Left ventricle myocardium inferior (tissue), 1 donor: ENCODE data around the gene WNT11. TPM values are rescaled to one million over a fixed set of nuclear protein-coding genes. Genes with fewer than 3 reads are reported as not detected.

Experiments
- DNase-seq: peaks from one replicate; pipeline ENCODE4 v3.0.0-alpha.2; 2020
- H3K27ac ChIP-seq: fragments of 200-600 bp; replicated peaks from 2 replicates; pipeline ENCODE4 v1.8.0; 2021
- H3K27me3 ChIP-seq: fragments of 200-600 bp; 2 replicates; pipeline ENCODE4 v1.8.0; 2021; ENCODE audit warnings: low read depth
- H3K36me3 ChIP-seq: fragments of 200-600 bp; 2 replicates; pipeline ENCODE4 v1.8.0; 2021
- H3K4me1 ChIP-seq: fragments of 200-600 bp; 2 replicates; pipeline ENCODE4 v1.8.0; 2021
- H3K4me3 ChIP-seq: fragments of 200-600 bp; 2 replicates; pipeline ENCODE4 v1.8.0; 2021; ENCODE audit warnings: mild to moderate bottlenecking, moderate library complexity
- H3K9me3 ChIP-seq: fragments of 200-600 bp; replicated peaks from 2 replicates; pipeline ENCODE4 v1.8.0; 2021
- CTCF ChIP-seq: fragments of 200-600 bp; IDR thresholded peaks from 2 replicates; pipeline ENCODE4 v1.8.0; 2021; ENCODE audit warnings: antibody characterized with exemption, mild to moderate bottlenecking, borderline replicate concordance
- intact Hi-C: fragments of 100-400 bp; cut with micrococcal nuclease; formaldehyde crosslinking; loops from one replicate; pipeline ENCODE4 v1.11.0; 2022
- total RNA-seq: library from RNA; stranded (reverse); fragmentation: NEBNext Ultra II Directional; extraction: Animal tissue kit (Norgen Biotek cat#: 25700); gene quantifications from one replicate; pipeline ENCODE4 v1.2.1, GENCODE V29; 2021
- donor health status: DM: no; HTN: yes; CAD: no; lungs with severe emphysema.

The WNT11 gene
- total RNA-seq, 1 donor from 2014 or later, result 22.7 TPM

GRCh38 chr11:76185511-76185910, 20.8 kb downstream of the WNT11 start:
- H3K4me3 ChIP-seq, result no peak overlapping the region
- no peaks in the 10 kb centered on the region for H3K9me3 ChIP-seq
- intact Hi-C loops, result no loop called here
- no peaks in the 10 kb centered on the region for H3K27me3 ChIP-seq
- H3K27ac ChIP-seq, result peak overlapping the region; percentile 72
- no peaks in the 10 kb centered on the region for H3K36me3 ChIP-seq
- peaks cover 40% of the 10 kb centered on the region for H3K4me1 ChIP-seq
- TF ChIP-seq CTCF, result no peak
- no peak for DNase-seq

GRCh38 chr11:76184551-76184993, 21.7 kb downstream of the WNT11 start:
- no peak overlapping the region for H3K4me3 ChIP-seq
- H3K9me3 ChIP-seq, result no peaks in the 10 kb centered on the region
- DNase-seq, result no peak
- no peaks in the 10 kb centered on the region for H3K27me3 ChIP-seq
- peaks cover 37% of the 10 kb centered on the region for H3K4me1 ChIP-seq
- intact Hi-C loops, result no loop called here
- TF ChIP-seq CTCF, result no peak
- no peaks in the 10 kb centered on the region for H3K36me3 ChIP-seq
- H3K27ac ChIP-seq, result peak overlapping the region; percentile 72

GRCh38 chr11:76181371-76181770, 24.9 kb downstream of the WNT11 start:
- Histone ChIP-seq H3K4me1 (peaks cover 26% of the 10 kb centered on the region), H3K27me3 (no peaks in the 10 kb centered on the region), H3K9me3 (no peaks in the 10 kb centered on the region), H3K4me3 (no peak overlapping the region), H3K27ac (no peak overlapping the region), H3K36me3 (no peaks in the 10 kb centered on the region)
- no peak for TF ChIP-seq CTCF
- no peak for DNase-seq
- intact Hi-C loops, result no loop called here

DNA sequence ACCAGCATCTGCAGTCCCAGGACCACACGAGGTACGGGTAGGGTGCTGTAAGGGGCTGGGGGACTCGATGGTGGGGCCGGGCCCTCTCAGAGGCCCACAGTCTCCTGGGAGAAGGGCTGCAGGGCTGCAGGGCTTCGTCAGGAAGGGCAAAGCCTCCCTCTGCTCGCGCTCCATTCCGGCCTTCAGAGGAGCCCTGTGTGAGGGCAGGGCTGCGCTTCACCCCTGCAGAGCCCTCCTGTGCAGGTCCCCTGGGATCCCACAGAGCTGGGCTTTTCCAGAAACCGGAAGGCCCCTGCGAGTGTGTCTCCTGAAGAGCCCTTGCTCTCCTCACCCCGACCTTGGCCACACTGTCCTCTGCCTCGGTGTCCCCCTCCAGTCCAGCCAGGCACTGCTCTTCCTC, 27.2 kb downstream of the WNT11 start:
- no peak for DNase-seq
- no peaks in the 10 kb centered on the region for H3K36me3 ChIP-seq

GRCh38 chr11:76177250-76177686, 29.0 kb downstream of the WNT11 start:
- Histone ChIP-seq H3K27ac (no peak overlapping the region), H3K36me3 (no peaks in the 10 kb centered on the region), H3K4me1 (no peaks in the 10 kb centered on the region), H3K4me3 (no peak overlapping the region), H3K27me3 (no peaks in the 10 kb centered on the region), H3K9me3 (no peaks in the 10 kb centered on the region)
- no peak for TF ChIP-seq CTCF
- DNase-seq, result no peak
- intact Hi-C loops, result no loop called here

More for the DNA sequence above, 27.2 kb downstream of the WNT11 start:
- intact Hi-C loops, result no loop called here
- H3K4me1 ChIP-seq, result peaks cover 4% of the 10 kb centered on the region
- no peak for TF ChIP-seq CTCF
- H3K27me3 ChIP-seq, result no peaks in the 10 kb centered on the region
- no peak overlapping the region for H3K27ac ChIP-seq
- H3K4me3 ChIP-seq, result no peak overlapping the region
- no peaks in the 10 kb centered on the region for H3K9me3 ChIP-seq

GRCh38 chr11:76176463-76176862, 29.8 kb downstream of the WNT11 start:
- intact Hi-C loops, result no loop called here
- H3K27me3 ChIP-seq, result no peaks in the 10 kb centered on the region

More at GRCh38 chr11:76176463-76176862, 29.8 kb downstream of the WNT11 start:
- no peak for TF ChIP-seq CTCF
- Histone ChIP-seq H3K27ac (no peak overlapping the region), H3K36me3 (no peaks in the 10 kb centered on the region), H3K4me1 (no peaks in the 10 kb centered on the region), H3K9me3 (no peaks in the 10 kb centered on the region), H3K4me3 (no peak overlapping the region)
- no peak for DNase-seq
